A549 (cell line): Measurements from ENCODE around the gene ZNF135.

Experiments used
- CEBPB ChIP-seq, 2 experiments: fragments of >200 bp in 1 of 2; sonication (Bioruptor Twin) in 1 of 2; formaldehyde crosslinking in 1 of 2; IDR thresholded peaks; 2 replicates each; pipeline ENCODE4 v1.6.1; 2012 to 2016
- CHD2 ChIP-seq: fragments of 150-350 bp; IDR thresholded peaks from 2 replicates; pipeline ENCODE4 v1.6.1; 2014; ENCODE audit warnings: low read length; ENCODE audit not compliant: partially characterized antibody
- EHMT2 ChIP-seq: fragments of 200-600 bp; sonication (generic); IDR thresholded peaks from 2 replicates; pipeline ENCODE4 v1.6.1; 2016; ENCODE audit warnings: antibody characterized with exemption, low read depth, mild to moderate bottlenecking, moderate library complexity
- KDM1A ChIP-seq: fragments of 200-600 bp; sonication (generic); IDR thresholded peaks from 2 replicates; pipeline ENCODE4 v1.6.1; 2016; ENCODE audit warnings: low read depth, mild to moderate bottlenecking
- MAZ ChIP-seq: fragments of 150-350 bp; IDR thresholded peaks from 2 replicates; pipeline ENCODE4 v1.6.1; 2014; ENCODE audit warnings: antibody characterized with exemption, low read depth, low read length, borderline replicate concordance
- POLR2A ChIP-seq: IDR thresholded peaks from 2 replicates; pipeline ENCODE4 v1.6.1; 2012; ENCODE audit warnings: mild to moderate bottlenecking, low read length
- POLR2AphosphoS2 ChIP-seq: conservative IDR thresholded peaks from 2 replicates; pipeline ENCODE4 v1.6.1; 2012; ENCODE audit warnings: low read length, improper control_type of control experiment, inconsistent platforms
- RARB ChIP-seq: fragments of 250-450 bp; sonication (Bioruptor Pico); IDR thresholded peaks from 2 replicates; pipeline ENCODE4 v1.8.0; 2021; ENCODE audit warnings: mild to moderate bottlenecking, moderate library complexity
- RCOR1 ChIP-seq: fragments of 150-350 bp; IDR thresholded peaks from 2 replicates; pipeline ENCODE4 v1.6.1; 2014; ENCODE audit warnings: antibody characterized with exemption, low read length, low read depth
- TF ChIP-seq, protein P1 (sequence below): fragments of >200 bp; sonication (Bioruptor Twin); formaldehyde crosslinking; IDR thresholded peaks from 3 replicates; pipeline ENCODE4 v1.5.1; 2016
- TF ChIP-seq, protein P2 (sequence below): fragments of 200-600 bp; sonication (generic); IDR thresholded peaks from 2 replicates; pipeline ENCODE4 v1.6.1; 2016; ENCODE audit warnings: antibody characterized with exemption, mild to moderate bottlenecking, moderate library complexity

DNA sequence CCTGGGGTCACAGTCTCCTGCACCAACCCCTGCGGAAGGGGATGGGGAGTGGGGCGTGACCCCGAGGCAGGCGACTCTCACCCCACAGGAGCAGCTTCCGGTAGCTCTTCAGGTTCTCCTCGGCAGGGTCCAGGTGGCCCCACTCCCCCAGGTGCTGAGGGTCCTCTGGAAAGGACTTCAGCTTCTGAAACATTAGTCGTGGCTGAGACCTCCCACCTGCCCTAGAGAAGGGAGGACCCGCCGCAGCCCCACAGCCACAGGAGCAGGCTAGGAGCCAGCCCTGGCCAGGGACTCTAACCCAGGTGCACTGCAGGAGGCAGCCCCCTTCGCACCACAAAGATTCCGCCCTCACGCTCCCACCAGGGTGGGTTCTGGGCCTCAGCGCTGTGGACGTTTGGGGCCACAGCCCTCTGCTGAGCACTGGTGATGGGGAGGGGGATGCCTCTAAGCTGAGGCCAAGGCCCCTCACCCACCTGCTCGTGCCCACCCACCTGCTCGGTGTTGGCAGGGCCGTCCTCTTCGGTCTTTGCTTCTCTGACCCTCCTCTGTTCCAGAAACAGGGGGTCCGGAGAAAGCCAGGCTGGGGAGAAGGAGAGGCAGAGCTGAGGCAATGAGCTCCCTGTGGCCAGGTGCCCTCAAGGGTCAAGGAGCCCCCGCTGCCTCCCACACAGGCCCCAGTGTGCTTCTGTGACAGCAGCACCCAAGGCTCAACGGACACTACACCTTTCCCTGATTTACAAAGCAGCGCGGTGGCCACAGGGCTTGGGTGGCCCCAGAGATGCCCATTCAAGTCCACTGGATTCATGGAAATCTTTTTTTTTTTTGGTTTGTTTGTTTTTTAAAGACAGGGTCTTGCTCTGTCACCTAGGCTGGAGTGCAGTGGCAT lies 28.0 kb downstream of the ZNF135 start:
- TF ChIP-seq POLR2AphosphoS2 (no peak), CHD2 (no peak), MAZ (no peak), KDM1A (no peak), CEBPB (IDR thresholded peaks at IDR 0.05) (no peak), POLR2A (no peak), EHMT2 (no peak), RCOR1 (no peak), RARB (no peak)
- TF ChIP-seq, protein P1, sequence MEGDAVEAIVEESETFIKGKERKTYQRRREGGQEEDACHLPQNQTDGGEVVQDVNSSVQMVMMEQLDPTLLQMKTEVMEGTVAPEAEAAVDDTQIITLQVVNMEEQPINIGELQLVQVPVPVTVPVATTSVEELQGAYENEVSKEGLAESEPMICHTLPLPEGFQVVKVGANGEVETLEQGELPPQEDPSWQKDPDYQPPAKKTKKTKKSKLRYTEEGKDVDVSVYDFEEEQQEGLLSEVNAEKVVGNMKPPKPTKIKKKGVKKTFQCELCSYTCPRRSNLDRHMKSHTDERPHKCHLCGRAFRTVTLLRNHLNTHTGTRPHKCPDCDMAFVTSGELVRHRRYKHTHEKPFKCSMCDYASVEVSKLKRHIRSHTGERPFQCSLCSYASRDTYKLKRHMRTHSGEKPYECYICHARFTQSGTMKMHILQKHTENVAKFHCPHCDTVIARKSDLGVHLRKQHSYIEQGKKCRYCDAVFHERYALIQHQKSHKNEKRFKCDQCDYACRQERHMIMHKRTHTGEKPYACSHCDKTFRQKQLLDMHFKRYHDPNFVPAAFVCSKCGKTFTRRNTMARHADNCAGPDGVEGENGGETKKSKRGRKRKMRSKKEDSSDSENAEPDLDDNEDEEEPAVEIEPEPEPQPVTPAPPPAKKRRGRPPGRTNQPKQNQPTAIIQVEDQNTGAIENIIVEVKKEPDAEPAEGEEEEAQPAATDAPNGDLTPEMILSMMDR: no peak
- TF ChIP-seq, protein P2, sequence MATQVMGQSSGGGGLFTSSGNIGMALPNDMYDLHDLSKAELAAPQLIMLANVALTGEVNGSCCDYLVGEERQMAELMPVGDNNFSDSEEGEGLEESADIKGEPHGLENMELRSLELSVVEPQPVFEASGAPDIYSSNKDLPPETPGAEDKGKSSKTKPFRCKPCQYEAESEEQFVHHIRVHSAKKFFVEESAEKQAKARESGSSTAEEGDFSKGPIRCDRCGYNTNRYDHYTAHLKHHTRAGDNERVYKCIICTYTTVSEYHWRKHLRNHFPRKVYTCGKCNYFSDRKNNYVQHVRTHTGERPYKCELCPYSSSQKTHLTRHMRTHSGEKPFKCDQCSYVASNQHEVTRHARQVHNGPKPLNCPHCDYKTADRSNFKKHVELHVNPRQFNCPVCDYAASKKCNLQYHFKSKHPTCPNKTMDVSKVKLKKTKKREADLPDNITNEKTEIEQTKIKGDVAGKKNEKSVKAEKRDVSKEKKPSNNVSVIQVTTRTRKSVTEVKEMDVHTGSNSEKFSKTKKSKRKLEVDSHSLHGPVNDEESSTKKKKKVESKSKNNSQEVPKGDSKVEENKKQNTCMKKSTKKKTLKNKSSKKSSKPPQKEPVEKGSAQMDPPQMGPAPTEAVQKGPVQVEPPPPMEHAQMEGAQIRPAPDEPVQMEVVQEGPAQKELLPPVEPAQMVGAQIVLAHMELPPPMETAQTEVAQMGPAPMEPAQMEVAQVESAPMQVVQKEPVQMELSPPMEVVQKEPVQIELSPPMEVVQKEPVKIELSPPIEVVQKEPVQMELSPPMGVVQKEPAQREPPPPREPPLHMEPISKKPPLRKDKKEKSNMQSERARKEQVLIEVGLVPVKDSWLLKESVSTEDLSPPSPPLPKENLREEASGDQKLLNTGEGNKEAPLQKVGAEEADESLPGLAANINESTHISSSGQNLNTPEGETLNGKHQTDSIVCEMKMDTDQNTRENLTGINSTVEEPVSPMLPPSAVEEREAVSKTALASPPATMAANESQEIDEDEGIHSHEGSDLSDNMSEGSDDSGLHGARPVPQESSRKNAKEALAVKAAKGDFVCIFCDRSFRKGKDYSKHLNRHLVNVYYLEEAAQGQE: no peak
